DOHH2 (cell line): Measurements from ENCODE around the gene ATP13A3.
A peak's percentile ranks its signal among the peaks of the same experiment; 100 is the strongest.

ENCODE experiments used
- H3F3A ChIP-seq: fragments of 200-600 bp; sonication (generic), shearing (Covaris generic); 2 replicates; pipeline ENCODE4 v1.6.0; 2016; ENCODE audit warnings: antibody characterized with exemption, mild to moderate bottlenecking; ENCODE audit not compliant: control insufficient read depth, insufficient read depth
- H3K27ac ChIP-seq: fragments of 200-600 bp; sonication (generic); 2 replicates; pipeline ENCODE4 v1.5.1; 2014; ENCODE audit warnings: low read depth, mild to moderate bottlenecking, low read length, moderate library complexity
- H3K27me3 ChIP-seq: fragments of 200-600 bp; sonication (generic); 2 replicates; pipeline ENCODE4 v1.6.1; 2014; ENCODE audit warnings: mild to moderate bottlenecking, low read length, mixed read lengths; ENCODE audit not compliant: control insufficient read depth
- H3K36me3 ChIP-seq: fragments of 200-600 bp; sonication (generic); 2 replicates; pipeline ENCODE4 v1.6.1; 2014; ENCODE audit warnings: mild to moderate bottlenecking, low read length, moderate library complexity, mixed read lengths; ENCODE audit not compliant: control insufficient read depth
- H3K4me1 ChIP-seq: fragments of 200-600 bp; sonication (generic); 2 replicates; pipeline ENCODE4 v1.6.1; 2014; ENCODE audit warnings: mild to moderate bottlenecking, low read length, mixed read lengths; ENCODE audit not compliant: control insufficient read depth
- H3K4me2 ChIP-seq: fragments of 200-600 bp; sonication (generic); 2 replicates; pipeline ENCODE4 v1.6.0; 2014; ENCODE audit warnings: mild to moderate bottlenecking, low read length, moderate library complexity
- H3K4me3 ChIP-seq: fragments of 200-600 bp; sonication (generic); 2 replicates; pipeline ENCODE4 v1.5.1; 2014; ENCODE audit warnings: mild to moderate bottlenecking, low read length, mixed read lengths
- H3K79me2 ChIP-seq: fragments of 200-600 bp; sonication (generic); 2 replicates; pipeline ENCODE4 v1.6.1; 2014; ENCODE audit warnings: mild to moderate bottlenecking, low read length, mixed read lengths; ENCODE audit not compliant: control insufficient read depth
- H3K9me2 ChIP-seq: fragments of 200-600 bp; sonication (generic); replicated peaks from 2 replicates; pipeline ENCODE4 v1.6.1; 2014; ENCODE audit warnings: mild to moderate bottlenecking, low read length, mixed read lengths; ENCODE audit not compliant: control insufficient read depth
- H3K9me3 ChIP-seq: fragments of 200-600 bp; sonication (generic); 2 replicates; pipeline ENCODE4 v1.6.1; 2014; ENCODE audit warnings: antibody characterized with exemption, low read length, mixed read lengths; ENCODE audit not compliant: control insufficient read depth, insufficient read depth
- H4K20me1 ChIP-seq: fragments of 200-600 bp; sonication (generic); 2 replicates; pipeline ENCODE4 v1.6.0; 2014; ENCODE audit warnings: low read depth, mild to moderate bottlenecking, antibody characterized with exemption, low read length, moderate library complexity; ENCODE audit not compliant: control insufficient read depth, insufficient read depth
- CTCF ChIP-seq: fragments of 200-600 bp; sonication (generic); IDR thresholded peaks from one replicate; pipeline ENCODE4 v1.5.1; 2014; ENCODE audit warnings: antibody characterized with exemption, mild to moderate bottlenecking, low read depth, low read length; ENCODE audit not compliant: poor library complexity, severe bottlenecking
- EZH2phosphoT487 ChIP-seq: fragments of 200-600 bp; sonication (generic); IDR thresholded peaks from 2 replicates; pipeline ENCODE4 v1.6.1; 2017; ENCODE audit warnings: borderline replicate concordance, mild to moderate bottlenecking, antibody characterized with exemption, low read length, moderate library complexity, mixed read lengths

The ATP13A3 gene

GRCh38 chr3:194407423-194407822 lies 79.4 kb downstream of the ATP13A3 start:
- no peaks in the 10 kb centered on the region for H3K27me3 ChIP-seq
- H4K20me1 ChIP-seq: peaks cover 5% of the 10 kb centered on the region; the same call in 1 of the 2 replicates
- no peak for TF ChIP-seq CTCF
- no peak for TF ChIP-seq EZH2phosphoT487
- H3K4me1 ChIP-seq: no peaks in the 10 kb centered on the region
- no peak overlapping the region for H3K4me2 ChIP-seq
- H3F3A ChIP-seq: peaks cover 12% of the 10 kb centered on the region; the same call in 1 of the 2 replicates
- H3K36me3 ChIP-seq: peaks cover 20% of the 10 kb centered on the region
- no peak overlapping the region for H3K27ac ChIP-seq
- no peaks in the 10 kb centered on the region for H3K9me3 ChIP-seq
- no peaks in the 10 kb centered on the region for H3K9me2 ChIP-seq
- H3K4me3 ChIP-seq: no peak overlapping the region
- H3K79me2 ChIP-seq: no peaks in the 10 kb centered on the region

- Histone ChIP-seq H3K9me3 (no peaks in the 10 kb centered on the region), H3K27me3 (no peaks in the 10 kb centered on the region), H3K36me3 (peaks cover 20% of the 10 kb centered on the region), H3K4me2 (no peak overlapping the region), H3K27ac (no peak overlapping the region), H3F3A (peaks cover 13% of the 10 kb centered on the region; the same call in 1 of the 2 replicates), H3K4me1 (no peaks in the 10 kb centered on the region), H3K9me2 (no peaks in the 10 kb centered on the region), H3K79me2 (no peaks in the 10 kb centered on the region), H3K4me3 (no peak overlapping the region), H4K20me1 (peaks cover 5% of the 10 kb centered on the region; the same call in 1 of the 2 replicates)
- TF ChIP-seq EZH2phosphoT487 (no peak), CTCF (no peak)
Observed at GRCh38 chr3:194405766-194406165, 81.0 kb downstream of the ATP13A3 start.

GRCh38 chr3:194404365-194405140 lies 82.2 kb downstream of the ATP13A3 start:
- H3K9me3 ChIP-seq: no peaks in the 10 kb centered on the region
- no peaks in the 10 kb centered on the region for H3K4me1 ChIP-seq
- peaks cover 20% of the 10 kb centered on the region for H3K36me3 ChIP-seq
- no peak overlapping the region for H3K4me3 ChIP-seq
- peaks cover 13% of the 10 kb centered on the region; the same call in 1 of the 2 replicates for H3F3A ChIP-seq
- H3K79me2 ChIP-seq: no peaks in the 10 kb centered on the region
- H3K27ac ChIP-seq: no peak overlapping the region
- peaks cover 5% of the 10 kb centered on the region; the same call in 1 of the 2 replicates for H4K20me1 ChIP-seq
- no peaks in the 10 kb centered on the region for H3K27me3 ChIP-seq
- H3K4me2 ChIP-seq: no peak overlapping the region
- no peak for TF ChIP-seq EZH2phosphoT487
- TF ChIP-seq CTCF: peak; percentile 74
- H3K9me2 ChIP-seq: no peaks in the 10 kb centered on the region
